Left kidney (tissue), 2 donors: Measurements from ENCODE around the gene ST3GAL3. TPM values are rescaled to one million over a fixed set of nuclear protein-coding genes. Genes with fewer than 3 reads are reported as not detected.
"Not testable (repeated sequence)": the region's sequence is repeated elsewhere in the genome, so short reads cannot be mapped to it uniquely, and the experiment has no call there.

Experiments used
- DNase-seq: peaks from one replicate; pipeline ENCODE4 v3.0.0-alpha.2; 2013
- polyA plus RNA-seq: library from polyadenylated mRNA; unstranded; fragments of 120-200 nt; gene quantifications from one replicate; pipeline ENCODE4 v1.2.1, GENCODE V29; 2013; ENCODE audit not compliant: insufficient read length

ST3GAL3 gene
- polyA plus RNA-seq, 1 donor = 25.4 TPM

- DNase-seq = no peak
Observed at GRCh38 chr1:43818691-43819090, 111.4 kb downstream of the ST3GAL3 start.

DNA sequence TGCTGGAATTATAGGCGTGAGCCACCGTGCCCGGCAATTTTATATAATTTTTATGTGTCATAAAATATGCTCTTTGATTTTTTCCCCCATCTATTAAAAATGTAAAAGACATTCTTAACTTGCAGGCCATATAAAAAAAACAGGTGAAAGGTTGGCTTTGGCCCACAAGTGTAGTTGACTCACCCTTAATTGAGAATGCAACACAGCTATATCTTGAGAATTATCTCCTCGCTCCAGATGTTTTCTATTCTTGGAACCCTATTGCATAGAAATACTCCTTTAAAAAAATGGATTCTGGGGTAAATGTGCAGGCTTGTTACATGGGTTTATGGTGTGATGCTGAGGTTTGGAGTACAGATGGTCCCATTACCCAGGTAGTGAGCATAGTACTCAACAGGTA lies 112.0 kb downstream of the ST3GAL3 start:
- DNase-seq = no peak

GRCh38 chr1:43821471-43821870 lies 114.1 kb downstream of the ST3GAL3 start:
- no peak for DNase-seq

- DNase-seq = no peak
Observed at GRCh38 chr1:43822040-43822690, 114.8 kb downstream of the ST3GAL3 start.

GRCh38 chr1:43824795-43825194 lies 117.5 kb downstream of the ST3GAL3 start:
- DNase-seq = no peak

DNA sequence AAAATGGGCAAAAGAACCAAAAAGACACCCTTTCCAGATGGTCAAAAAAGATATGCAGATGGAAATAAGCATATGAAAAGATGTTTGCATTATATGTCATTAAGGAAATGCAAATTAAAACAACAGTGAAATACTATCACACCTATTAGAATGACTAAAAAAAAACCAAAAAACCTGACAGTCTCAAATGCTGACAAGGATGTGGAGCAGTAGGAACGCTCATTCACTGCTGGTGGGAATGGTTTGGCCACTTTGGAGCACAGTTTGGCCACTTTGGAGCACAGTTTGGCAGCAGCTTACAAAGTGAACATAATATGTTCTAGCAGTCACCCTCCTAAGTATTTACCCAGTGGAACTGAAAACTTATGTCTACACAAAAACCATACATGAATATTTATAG lies 121.2 kb downstream of the ST3GAL3 start:
- no peak for DNase-seq

- no peak for DNase-seq
Observed at GRCh38 chr1:43830802-43831201, 123.5 kb downstream of the ST3GAL3 start.

- DNase-seq = no peak
Observed at GRCh38 chr1:43831851-43832250, 124.5 kb downstream of the ST3GAL3 start.

GRCh38 chr1:43832255-43832654 lies 124.9 kb downstream of the ST3GAL3 start:
- no peak for DNase-seq

GRCh38 chr1:43832998-43833397 lies 125.7 kb downstream of the ST3GAL3 start:
- DNase-seq = no peak

- DNase-seq = not testable (repeated sequence)
Observed at GRCh38 chr1:43833902-43834279, 126.6 kb downstream of the ST3GAL3 start.

DNA sequence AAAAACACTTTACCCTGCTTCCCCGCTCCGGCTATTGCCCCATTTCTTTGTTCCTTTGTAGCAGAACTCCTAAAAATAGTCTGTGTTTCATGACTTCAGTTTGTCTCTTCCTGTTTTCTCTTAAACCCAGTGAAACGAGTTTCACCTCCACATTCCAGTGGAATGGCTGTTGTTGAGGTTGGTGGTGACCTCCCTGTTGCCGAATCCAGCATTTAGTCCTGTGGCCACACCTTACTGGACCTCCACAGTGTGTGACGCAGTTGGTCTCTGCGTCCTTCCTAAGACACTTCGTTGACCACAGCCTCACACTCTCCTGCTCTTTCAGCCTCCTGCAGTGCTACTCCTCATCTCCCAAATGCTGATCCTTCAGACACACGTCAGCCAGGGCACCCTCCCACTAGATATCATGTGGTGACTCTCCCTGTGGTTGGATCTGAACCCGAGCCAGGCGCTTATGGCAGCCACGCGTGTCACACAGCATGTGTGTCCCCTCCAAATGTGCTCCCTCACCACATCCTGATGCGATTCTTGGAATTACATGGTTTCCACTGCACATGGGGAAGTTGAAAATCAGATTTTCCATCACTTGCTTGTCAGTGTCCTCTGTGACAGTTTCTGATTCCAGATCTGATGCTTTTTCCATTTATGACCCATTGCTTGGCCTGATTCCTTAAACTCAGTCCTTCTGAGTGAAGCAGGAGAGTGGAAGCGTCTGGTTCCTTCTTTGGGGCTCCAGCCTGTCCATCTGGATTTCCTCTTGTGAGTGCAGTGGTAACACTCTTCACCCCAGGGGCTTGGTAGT lies 127.1 kb downstream of the ST3GAL3 start:
- DNase-seq = no peak

DNA sequence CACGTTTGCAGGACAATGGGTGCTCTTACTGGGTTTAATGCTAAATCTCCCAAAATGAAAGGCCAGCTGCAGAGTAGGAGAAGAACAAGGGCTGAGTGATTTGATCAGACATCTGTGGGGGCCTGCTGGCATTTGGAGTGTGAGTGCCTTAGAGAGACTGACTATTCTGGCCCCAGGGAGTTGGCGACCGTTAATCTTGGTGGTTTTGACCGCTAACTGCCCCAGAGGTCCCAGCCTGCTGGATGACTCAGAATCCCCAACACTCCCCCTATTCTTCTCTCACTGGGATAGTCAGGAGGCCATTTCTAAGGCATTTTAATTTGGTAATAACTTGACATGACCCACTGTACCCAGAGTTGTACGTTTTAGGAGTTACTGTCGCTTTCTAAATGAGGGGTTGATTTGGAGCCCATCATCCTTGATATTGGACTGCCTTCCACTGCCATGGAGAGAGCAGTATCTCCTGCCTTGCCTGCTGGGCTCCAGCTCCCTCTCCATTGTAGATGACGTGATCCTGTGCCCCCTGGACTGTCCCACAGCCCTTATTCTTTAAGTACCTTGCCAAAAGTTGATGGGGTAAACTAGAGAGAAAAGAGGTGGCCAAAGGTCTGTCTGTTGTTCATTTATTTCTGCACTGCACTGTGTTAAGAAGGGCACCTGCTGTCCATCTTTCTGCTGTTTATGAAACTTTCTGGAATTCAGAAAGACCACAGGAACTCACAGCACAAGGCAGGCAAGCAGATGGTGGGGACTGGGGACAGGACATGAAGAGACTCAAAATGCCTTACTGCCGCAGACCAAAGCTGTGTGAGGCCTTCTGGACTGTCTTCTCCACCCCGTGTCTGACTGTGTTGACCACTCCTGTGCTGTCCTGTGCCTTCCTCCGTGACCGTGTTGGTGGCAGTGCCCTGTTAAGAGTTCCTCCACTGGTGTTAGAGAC lies 128.0 kb downstream of the ST3GAL3 start:
- no peak for DNase-seq

DNA sequence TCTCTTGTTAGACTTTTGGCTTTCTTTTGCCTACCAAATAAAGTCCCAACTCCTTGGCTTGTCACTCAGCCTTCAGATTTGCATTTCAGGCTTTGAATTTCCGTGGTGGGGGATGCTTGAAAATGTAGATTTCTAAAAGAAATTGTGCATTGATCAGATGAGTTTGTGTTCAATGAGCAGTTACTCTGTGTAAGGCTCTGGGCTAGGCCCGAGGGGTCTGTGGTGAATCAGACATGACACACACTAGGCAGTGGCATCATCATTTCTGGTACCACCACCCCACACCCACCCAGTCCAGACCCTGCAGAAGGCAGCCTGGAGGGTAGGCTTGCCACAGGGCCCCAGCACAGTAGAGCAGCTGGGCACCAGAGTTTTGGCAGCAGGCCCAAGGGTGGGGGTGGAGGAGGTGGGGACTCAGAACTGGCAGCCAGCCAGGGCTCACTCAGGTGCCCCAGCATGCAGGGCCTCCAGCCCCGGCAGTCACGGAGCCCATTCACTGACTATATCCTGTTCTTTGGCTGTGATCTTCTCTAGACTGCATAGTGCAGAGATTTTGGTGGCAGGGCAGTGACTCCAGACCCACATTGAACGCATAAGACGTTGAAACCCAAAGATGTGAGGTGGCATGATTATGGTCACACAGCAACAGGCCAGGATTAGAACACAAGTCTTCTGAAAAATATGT lies 129.1 kb downstream of the ST3GAL3 start:
- peak; percentile 49 for DNase-seq

DNA sequence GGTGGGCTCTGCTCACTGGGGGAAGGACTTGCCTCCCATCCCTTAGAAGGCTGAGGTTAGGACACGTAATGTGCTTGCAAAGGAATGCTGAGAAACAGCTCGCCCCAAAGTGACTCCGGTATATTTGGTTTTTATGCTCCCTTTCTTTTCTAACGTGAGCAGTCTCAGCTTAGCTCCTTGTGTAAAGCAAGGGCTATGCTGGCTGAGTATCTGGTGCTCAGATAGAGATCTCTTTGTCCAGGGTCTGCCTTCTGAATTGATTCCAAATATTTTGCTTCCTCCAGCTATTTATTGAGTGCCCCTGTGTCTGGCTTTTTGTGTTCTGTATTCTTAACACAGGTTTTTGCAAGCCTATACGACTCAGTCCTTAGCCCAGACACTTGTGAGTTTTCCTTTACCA lies 131.7 kb downstream of the ST3GAL3 start:
- no peak for DNase-seq

DNA sequence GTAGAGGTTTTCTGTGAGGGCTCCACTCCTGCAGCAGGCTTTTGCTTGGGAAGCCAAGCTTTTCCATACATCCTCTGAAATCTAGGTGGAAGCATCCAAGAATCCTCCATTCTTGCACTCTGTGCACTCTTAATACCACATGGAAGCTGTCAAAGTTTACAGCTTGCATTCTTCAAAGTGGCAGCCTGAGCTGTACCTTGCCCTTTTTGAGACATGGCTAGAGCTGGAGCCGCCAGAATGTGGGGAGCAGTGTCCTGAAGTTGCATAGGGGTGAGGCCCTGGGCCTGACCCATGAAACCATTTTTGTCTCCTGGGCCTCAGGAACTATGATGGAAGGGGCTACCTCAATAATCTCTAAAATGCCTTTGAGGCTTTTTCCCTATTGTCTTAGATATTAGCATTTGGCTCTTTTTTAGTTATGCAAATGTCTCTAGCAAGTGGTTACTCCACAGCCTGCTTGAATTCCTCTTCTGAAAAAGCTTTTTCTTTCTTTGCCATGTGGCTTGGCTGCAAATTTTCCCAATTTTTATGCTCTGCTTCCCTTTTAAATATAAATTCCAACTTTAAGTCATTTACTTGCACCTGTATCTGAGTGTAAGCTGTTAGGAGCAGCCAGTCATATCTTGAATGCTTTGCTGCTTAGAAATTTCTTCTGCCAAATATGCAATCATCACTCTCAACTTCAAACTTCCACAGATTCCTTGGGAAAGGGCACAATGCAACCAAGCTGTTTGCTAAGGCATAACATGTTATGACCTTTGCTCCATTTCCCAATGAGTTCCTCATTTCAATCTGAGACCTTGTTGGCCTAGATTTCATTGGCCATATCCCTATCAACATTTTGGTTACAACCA lies 134.2 kb downstream of the ST3GAL3 start:
- no peak for DNase-seq

DNA sequence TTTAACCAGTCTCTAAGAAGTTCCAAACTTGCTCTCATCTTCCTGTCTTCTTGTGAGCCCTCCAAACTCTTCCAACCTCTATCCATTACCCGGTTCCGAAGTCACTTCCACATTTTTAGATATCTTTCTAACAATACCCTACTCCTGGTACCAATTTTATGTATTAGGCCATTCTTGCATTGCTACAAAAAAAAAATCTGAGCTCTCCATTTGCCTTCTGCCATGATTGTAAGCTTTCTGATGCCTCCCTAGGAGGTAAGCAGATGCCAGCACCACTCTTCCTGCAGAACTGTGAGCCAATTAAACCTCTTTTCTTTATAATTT lies 134.8 kb downstream of the ST3GAL3 start:
- DNase-seq = no peak

DNA sequence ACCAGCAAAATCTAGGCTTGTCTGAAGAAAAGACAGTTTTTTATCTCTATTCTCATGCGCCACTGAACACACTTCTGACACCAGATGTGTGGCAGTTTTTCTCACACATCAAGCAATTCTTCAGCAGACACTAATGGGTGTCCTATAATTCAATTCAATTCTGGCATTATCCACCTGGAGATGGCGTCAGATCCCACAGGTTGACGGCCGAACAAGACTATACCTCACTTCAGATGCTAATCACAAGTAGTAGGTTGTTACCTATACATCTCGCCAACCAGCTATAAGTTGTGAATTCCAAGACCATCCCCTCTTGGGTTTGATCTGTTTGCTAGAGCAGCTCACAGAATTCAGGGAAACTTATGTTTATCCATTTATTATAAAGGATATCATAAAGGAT lies 136.3 kb downstream of the ST3GAL3 start:
- DNase-seq = no peak

GRCh38 chr1:43844114-43844513 lies 136.8 kb downstream of the ST3GAL3 start:
- no peak for DNase-seq

GRCh38 chr1:43847290-43847689 lies 140.0 kb downstream of the ST3GAL3 start:
- DNase-seq = no peak

DNA sequence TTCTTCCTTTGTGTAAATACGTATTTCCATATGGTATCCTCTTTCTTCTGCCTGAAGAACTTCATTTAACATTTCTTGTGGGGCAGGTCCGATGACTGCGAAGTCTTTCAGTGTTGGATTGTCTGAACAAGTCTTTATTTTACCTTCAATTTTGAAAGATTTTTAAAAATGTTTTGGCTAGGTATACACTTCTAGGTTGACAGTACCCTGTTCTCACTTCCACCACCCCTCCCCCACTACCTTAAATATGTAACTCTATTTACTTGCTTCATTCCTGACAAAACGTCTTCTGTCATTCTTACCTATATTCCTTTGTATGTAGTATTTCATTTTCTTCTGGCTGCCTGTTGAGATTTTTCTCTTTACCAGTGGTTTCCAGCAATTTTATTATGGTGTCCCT lies 140.5 kb downstream of the ST3GAL3 start:
- DNase-seq = no peak
